ENCODE measurements around the gene AKAP17A.
"Not testable (repeated sequence)": the region's sequence is repeated elsewhere in the genome, so short reads cannot be mapped to it uniquely, and the experiment has no call there.

The AKAP17A gene

DNA sequence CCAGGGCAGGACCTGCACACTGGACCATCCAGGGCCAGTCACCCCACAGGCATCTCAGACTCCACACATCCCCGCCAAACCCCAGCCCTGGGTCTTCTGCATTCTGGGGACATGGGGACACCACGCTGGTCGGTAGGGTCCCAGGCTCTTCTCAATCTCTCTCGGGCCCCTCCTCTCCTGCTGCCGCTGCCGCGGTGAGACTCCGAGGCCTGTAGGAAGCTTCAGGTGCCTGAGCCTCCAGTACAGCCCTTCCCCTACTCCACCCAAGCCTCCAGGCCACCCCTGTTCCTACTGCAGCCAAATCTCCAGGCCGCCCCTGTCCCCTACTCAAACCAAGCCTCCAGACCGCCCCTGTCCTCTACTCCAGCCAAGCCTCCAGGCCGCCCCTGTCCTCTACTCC is 17.9 kb downstream of the AKAP17A start:
- DNase-seq (ENCODE audit: low spot score): peak; percentile 7

DNA sequence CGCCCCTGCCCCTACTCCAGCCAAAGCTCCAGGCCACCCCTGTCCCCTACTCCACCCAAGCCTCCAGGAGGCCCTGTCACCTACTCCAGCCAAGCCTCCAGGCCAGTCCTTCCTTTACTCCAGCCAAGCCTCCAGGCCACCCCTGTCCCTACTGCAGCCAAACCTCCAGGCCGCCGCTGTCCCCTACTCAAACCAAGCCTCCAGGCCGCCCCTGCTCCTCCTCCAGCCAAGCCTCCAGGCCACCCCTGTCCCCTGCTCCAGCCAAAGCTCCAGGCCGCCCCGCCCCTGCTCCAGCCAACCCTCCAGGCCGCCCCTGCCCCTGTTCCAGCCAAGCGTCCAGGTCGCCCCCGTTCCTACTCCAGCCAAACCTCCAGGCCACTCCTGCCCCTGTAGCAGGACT is 18.4 kb downstream of the AKAP17A start:
- DNase-seq (ENCODE audit: low spot score): no peak

DNA sequence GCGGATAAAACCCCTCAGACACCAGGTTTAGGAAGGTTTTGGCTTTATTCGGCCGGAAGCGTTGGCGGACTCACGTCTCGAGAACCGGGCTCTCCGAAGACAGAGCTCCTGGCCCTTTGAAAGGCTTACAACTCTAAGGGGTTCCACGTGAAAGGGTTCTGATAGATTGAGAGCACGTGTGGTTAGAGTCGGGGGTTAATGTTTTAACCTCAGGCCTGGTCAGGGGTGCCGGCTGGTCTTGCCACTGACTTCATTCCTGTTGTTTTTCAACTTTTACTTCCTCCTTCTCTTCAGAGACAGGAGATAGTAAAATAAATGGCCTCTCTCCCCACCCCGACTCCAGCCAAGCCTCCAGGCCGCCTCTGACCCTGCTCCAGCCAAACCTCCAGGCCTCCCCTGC is 18.8 kb downstream of the AKAP17A start:
- no peak for DNase-seq (ENCODE audit: low spot score)

DNA sequence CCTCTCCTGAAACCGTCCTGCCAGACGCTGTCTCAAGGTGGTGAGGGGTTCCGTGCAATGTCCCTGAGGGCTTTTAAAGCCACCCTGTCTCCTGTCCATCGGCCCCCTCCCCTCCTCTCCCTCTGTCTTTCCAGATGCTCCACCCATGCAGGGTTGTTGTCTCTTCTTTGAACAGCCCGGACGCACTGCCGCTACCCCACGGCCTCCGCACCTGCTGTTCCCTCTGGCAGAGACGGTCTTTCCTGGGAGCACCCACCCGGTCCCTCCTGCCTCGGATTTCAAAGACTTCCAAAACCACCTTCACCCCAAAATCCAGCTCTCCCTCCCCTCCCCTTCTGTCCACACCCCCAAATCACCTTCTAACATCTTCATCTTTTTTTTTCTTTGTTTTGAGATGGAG is 19.3 kb downstream of the AKAP17A start:
- no peak for DNase-seq (ENCODE audit: low spot score)

DNA sequence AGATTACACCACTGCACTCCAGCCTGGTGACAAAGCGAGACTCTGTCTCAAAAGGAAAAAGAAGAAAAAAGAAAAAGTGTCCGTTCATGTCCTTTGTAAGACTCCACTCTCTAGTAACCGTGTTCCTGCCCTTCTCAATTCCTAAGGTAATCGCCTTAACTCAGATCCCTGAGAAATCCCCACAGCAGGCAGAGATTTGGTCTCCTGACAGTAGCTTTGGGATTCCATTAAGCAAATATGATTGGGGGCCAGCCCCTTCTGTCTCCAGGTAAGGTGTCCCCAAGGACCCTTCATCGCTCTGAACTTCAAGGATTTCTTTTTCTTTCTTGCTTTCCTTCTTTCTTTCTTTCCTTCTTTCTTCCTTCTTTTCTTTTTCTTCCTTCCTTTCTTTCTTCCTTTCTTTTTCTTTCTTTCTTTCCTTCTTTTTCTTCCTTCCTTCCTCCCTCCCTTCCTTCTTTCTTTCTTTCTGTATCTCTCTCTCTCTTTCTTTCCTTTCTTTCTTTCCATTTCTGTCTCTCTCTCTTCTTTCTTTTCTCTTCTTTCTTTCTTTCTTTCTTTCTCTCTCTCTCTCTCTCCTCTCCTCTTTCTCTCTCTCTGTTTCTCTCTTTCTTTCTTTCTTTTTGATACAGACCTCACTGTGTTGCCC is 21.4 kb downstream of the AKAP17A start:
- no peak for DNase-seq (ENCODE audit: low spot score)

DNA sequence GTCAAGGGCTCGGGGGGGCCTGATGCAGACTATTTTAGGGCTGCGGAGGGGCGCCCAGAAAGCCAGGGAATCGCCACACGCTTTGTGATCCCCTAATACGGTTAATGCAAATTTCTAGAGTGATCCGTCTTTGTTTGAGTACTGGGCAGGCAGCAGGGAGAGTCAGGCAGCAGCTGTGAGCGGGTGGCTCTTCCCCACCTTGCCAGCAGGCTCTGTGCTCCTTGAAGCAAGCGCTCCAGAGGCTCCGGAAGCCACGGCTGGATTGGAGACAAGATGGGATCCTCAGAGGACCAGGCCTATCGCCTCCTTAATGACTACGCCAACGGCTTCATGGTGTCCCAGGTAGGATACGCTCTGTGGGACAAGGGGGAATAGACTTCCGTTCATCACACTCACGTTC is 23.5 kb downstream of the AKAP17A start, which contains the start of gene ASMT:
ASMT (plus strand) TSS at position 133 of the 400 bp plus-strand sequence; CDS start at position 274, 141 bp downstream.
- DNase-seq (ENCODE audit: low spot score): no peak

DNA sequence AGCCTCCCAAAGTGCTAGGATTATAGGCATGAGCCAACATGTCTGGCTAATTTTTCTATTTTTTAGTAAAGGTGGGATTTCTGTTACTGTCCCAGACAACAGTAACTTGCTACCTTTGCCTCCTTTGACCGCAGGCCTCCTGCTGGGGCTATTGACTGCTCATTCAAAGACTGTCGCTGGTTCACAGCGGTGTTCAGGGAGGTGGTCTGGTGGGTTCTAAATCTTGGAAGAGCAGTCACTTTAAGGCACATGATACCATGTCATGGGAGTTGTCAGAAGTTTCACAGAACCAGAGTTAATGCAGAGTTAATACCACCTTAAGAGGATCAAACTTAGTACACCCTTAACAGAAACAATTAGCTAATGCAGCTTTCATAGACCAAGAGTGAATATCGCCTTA is 27.3 kb downstream of the AKAP17A start:
- no peak for DNase-seq (ENCODE audit: low spot score)

DNA sequence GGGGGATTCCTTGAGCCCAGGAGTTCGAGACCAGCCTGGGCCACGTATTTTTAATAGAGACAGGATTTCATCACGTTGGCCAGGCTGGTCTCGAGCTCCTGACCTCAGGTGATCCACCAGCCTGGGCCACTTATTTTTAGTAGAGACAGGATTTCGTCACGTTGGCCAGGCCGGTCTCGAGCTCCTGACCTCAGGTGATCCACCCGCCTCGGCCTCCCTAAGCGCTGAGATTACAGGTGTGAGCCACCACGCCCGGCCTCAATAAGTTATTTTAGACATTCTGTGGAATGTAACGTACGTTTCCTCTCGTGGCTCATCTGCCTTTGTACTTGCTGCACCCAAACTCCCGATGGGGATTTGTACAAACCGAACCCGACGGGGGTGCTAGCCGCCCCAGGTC is 32.3 kb downstream of the AKAP17A start:
- no peak for DNase-seq (ENCODE audit: low spot score)

DNA sequence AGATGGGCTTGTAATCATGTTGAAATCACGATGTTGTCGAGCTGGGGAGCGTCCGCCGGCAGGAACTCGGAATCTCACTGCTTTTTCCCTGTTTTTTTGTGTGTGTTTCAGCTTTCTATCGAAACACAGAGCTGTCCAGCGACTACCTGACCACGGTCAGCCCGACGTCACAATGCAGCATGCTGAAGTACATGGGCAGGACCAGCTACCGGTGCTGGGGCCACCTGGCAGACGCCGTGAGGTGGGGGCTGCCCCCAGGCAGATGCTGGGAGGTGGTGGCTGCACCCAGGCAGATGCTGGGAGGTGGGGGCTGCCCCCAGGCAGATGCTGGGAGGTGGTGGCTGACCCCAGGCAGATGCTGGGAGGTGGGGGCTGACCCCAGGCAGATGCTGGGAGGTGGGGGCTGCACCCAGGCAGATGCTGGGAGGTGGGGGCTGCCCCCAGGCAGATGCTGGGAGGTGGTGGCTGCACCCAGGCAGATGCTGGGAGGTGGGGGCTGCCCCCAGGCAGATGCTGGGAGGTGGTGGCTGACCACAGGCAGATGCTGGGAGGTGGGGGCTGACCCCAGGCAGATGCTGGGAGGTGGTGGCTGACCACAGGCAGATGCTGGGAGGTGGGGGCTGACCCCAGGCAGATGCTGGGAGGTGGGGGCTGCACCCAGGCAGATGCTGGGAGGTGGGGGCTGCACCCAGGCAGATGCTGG is 32.9 kb downstream of the AKAP17A start:
- not testable (repeated sequence) for DNase-seq (ENCODE audit: low spot score)

DNA sequence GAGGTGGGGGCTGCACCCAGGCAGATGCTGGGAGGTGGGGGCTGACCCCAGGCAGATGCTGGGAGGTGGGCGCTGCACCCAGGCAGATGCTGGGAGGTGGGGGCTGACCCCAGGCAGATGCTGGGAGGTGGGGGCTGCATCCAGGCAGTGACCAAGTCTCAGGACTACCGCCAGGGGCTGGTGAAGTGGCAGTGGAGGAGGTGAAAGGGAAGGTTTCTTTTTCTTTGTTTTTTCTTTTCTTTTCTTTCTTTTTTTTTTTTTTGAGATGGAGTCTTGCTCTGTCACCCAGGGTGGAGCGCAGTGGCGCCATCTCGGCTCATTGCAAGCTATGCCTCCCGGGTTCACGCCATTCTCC is 33.4 kb downstream of the AKAP17A start:
- not testable (repeated sequence) for DNase-seq (ENCODE audit: low spot score)

DNA sequence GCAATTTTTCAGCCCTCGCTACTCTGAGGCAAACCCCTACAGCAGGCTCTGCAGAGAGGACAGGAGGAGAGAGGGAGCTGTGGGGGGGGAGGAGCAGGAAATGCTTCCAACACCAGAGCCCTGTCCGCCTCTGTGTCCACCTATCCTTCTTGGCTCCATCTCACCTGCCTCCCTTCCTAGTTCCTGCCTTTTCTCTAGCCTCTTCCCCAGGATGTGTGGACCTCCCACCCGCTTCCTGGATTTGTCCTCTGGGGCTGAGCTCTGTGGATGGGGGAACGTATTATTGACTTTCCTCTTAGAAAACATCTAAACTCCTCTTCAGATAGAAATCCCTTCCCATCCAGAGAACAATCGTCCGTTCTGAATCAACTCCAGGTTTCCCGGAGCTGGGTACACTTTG is 37.8 kb downstream of the AKAP17A start:
- no peak for DNase-seq (ENCODE audit: low spot score)

DNA sequence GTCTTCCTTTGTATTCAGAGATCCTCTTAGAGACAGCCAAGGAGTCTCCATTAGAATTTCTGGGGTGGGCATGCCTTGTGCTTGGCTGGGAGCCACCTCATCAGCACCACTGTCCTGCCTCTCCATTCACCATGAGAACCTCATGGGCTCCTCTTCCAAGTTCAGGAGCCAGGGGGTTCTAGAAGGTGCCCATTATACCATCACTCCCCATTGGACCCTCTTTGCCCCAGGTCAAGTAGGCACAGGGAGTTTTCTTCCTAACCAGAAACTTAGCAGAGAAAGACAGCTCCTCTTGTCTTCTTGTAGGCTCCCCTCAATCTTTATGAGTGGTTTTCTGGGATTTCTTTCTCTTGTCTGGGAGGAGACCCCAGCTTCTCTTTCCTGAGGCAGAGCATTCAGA is 54.6 kb downstream of the AKAP17A start:
- DNase-seq (ENCODE audit: low spot score): no peak

DNA sequence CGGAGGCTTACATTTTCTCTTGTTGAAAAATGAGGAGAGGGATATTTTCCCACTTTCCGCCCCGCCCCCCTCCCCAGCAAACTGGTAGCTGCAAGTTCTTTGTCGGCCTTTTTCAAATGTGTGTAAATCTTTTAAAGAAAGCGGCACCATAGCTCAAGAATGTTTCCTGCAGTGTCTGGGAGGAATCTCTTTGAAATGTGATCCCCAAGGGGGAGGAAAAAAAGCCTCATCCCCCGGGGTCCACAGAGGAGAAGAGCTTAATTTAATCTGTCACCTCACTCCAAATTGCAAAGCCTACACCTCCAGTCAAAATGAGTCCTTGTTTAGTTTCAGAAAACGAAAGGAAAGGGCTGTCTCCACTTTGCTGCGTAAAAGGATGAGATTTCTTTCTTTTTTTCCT is 58.2 kb downstream of the AKAP17A start:
- DNase-seq (ENCODE audit: low spot score): no peak
